Endothelial cell of hepatic sinusoid (primary cell): ENCODE results near the gene NYAP2.

Source experiments
- in situ Hi-C: cut with HindIII; loops from 2 replicates; pipeline ENCODE4 v1.10.0; 2017; ENCODE audit warnings: low sequenced_read_pairs

Gene NYAP2

GRCh38 chr2:225472161-225472560 lies 72.7 kb downstream of the NYAP2 start:
- in situ Hi-C loops, result no loop called here

- in situ Hi-C loops, result no loop called here
These were observed 79.9 kb downstream of the NYAP2 start for GRCh38 chr2:225479386-225479785.

GRCh38 chr2:225484751-225485150 lies 85.2 kb downstream of the NYAP2 start:
- in situ Hi-C loops, result no loop called here

- in situ Hi-C loops, result no loop called here
These were observed 86.7 kb downstream of the NYAP2 start for GRCh38 chr2:225486236-225486635.

GRCh38 chr2:225487878-225488416 lies 88.4 kb downstream of the NYAP2 start:
- in situ Hi-C loops, result no loop called here

GRCh38 chr2:225488743-225489142 lies 89.2 kb downstream of the NYAP2 start:
- in situ Hi-C loops, result no loop called here

- in situ Hi-C loops, result no loop called here
These were observed 94.0 kb downstream of the NYAP2 start for GRCh38 chr2:225493420-225494099.

GRCh38 chr2:225494100-225494459 lies 94.6 kb downstream of the NYAP2 start:
- in situ Hi-C loops, result no loop called here

- in situ Hi-C loops, result no loop called here
These were observed 96.2 kb downstream of the NYAP2 start for GRCh38 chr2:225495706-225496105.

GRCh38 chr2:225496568-225496967 lies 97.1 kb downstream of the NYAP2 start:
- in situ Hi-C loops, result no loop called here

- in situ Hi-C loops, result no loop called here
These were observed 97.7 kb downstream of the NYAP2 start for GRCh38 chr2:225497166-225497565.

- in situ Hi-C loops, result loop anchor here (5.0 kb wide), 1 partner anchor 54 kb away; no protein-coding TSS in a partner anchor
These were observed 101.5 kb downstream of the NYAP2 start for GRCh38 chr2:225501022-225501421.

GRCh38 chr2:225502971-225503370 lies 103.5 kb downstream of the NYAP2 start:
- in situ Hi-C loops, result loop anchor here (5.0 kb wide), 1 partner anchor 56 kb away; no protein-coding TSS in a partner anchor

GRCh38 chr2:225510796-225511195 lies 111.3 kb downstream of the NYAP2 start:
- in situ Hi-C loops, result no loop called here

GRCh38 chr2:225512469-225512868 lies 113.0 kb downstream of the NYAP2 start:
- in situ Hi-C loops, result no loop called here

- in situ Hi-C loops, result no loop called here
These were observed 113.5 kb downstream of the NYAP2 start for GRCh38 chr2:225512876-225513540.

- in situ Hi-C loops, result no loop called here
These were observed 115.5 kb downstream of the NYAP2 start for GRCh38 chr2:225515033-225515432.

- in situ Hi-C loops, result no loop called here
These were observed 127.4 kb downstream of the NYAP2 start for GRCh38 chr2:225526760-225527390.

- in situ Hi-C loops, result no loop called here
These were observed 132.0 kb downstream of the NYAP2 start for GRCh38 chr2:225531559-225531958.

GRCh38 chr2:225532096-225532495 lies 132.6 kb downstream of the NYAP2 start:
- in situ Hi-C loops, result no loop called here

GRCh38 chr2:225534037-225534436 lies 134.5 kb downstream of the NYAP2 start:
- in situ Hi-C loops, result no loop called here

- in situ Hi-C loops, result no loop called here
These were observed 135.2 kb downstream of the NYAP2 start for GRCh38 chr2:225534697-225535096.
